Stimulated activated naive CD4-positive, alpha-beta T cell (primary cell): ENCODE results near the gene RCE1.

Experiments
- DNase-seq, 6 experiments: peaks; one replicate each; lab custom pipeline; 2025; lab: John Stamatoyannopoulos, UW

RCE1 gene

DNA sequence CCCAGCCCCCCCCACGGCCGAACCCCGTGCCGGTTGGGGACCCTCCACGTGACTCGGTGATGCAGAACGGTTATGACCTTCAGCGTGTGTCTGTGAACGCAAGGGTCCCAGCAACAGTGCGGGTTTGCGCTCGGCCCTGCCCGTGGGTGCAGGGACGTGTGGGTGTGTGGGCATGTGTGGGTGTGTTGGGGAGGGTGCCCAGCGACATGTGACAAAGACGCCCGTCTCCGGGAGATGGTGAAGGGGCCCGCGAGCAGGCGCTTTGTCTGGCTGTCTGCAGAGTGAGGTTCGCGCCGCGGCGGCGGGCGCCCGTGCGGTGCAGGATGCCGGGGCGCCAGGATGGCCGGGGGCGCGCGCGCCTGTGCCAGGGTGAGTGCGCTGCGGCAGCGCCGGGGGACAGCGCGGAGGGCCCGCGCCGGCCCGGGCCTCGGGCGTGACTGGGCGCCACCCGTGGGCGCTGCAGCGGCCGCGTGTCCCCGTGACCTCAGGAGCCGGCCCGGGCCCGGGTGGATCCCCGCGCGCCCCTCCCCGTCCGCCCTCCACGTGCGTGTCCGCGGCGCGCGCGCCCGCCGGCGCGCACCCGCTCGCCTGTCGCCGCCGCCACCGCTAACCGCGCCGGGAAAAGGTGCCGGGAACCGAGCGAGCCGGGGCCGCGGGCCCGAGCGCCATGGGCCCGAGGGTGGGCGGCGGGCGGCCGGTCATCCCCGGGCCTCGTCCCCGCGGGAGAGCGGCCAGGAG, 13.4 kb downstream of the RCE1 start, which contains the start of gene LRFN4:
TSS of gene LRFN4 (plus strand) at position 569 of the 738 bp plus-strand sequence. CDS start 681 bp downstream, outside the sequence.
- DNase-seq: peak; percentile 27 to 62 (median 42)

DNA sequence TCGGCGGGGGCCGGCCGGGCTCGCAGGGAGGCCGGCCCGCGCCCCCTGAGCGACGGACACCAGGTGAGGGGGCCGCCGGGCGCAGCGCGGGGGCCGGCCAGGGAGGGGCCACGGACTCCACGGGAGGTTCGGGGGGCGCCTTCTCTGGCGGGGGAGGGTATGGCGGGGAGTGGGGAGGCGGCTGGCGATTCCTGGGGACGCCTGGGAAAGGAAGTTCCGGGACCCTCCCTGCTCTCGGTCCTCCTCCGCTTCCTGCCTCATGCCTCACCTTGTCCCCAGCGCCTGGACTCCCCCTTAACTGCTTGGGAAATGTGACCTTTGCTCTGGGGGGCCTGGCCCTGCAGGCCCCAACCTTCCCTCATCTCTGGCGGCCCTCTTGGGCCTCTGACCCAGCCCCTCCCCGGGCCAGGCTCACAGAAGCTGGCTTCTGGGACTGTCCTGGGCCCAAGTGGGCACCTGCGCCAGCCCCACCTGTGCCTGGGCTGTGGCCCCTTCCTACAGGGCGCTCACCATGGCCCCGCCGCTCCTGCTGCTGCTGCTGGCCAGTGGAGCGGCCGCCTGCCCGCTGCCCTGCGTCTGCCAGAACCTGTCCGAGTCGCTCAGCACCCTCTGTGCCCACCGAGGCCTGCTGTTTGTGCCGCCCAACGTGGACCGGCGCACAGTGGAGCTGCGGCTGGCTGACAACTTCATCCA, 14.1 kb downstream of the RCE1 start:
- no peak for DNase-seq

DNA sequence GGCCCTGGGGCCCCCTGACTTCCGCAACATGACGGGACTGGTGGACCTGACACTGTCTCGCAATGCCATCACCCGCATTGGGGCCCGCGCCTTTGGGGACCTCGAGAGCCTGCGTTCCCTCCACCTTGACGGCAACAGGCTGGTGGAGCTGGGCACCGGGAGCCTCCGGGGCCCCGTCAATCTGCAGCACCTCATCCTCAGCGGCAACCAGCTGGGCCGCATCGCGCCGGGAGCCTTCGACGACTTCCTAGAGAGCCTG, 14.6 kb downstream of the RCE1 start:
- DNase-seq: no peak

- no peak for DNase-seq
These were observed 15.1 kb downstream of the RCE1 start for GRCh38 chr11:66858186-66858938.

DNA sequence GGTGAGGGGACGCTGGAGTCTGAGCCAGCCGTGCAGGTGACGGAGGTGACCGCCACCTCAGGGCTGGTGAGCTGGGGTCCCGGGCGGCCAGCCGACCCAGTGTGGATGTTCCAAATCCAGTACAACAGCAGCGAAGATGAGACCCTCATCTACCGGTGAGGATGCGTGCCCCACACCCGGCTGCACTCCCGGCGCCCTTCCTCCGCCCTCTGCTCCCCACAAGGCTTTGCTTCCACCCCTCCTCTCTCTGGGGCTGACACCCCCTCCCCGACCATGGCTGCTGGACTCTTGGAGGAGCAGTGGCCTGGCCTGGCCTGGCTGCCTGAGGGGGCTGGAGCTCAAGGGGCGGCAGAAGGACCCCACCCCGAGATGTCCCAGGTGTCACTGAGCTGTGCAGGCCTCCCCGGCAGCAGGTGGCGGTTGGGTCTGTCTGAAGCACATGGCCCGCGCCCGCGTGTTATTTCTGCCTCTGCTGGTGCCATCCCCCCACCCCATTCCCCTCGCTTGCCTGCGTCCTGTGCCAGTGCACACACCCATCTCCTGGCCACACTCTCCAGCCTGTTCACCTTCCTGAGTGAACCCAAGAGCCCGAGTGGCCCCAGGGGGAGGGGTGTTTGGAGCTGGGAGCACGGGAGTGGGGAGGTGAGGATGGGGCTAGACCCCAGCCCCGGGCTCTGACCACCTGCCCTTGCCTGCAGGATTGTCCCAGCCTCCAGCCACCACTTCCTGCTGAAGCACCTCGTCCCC, 15.9 kb downstream of the RCE1 start:
- DNase-seq: no peak

GRCh38 chr11:66859686-66860448, 16.6 kb downstream of the RCE1 start:
- no peak for DNase-seq

DNA sequence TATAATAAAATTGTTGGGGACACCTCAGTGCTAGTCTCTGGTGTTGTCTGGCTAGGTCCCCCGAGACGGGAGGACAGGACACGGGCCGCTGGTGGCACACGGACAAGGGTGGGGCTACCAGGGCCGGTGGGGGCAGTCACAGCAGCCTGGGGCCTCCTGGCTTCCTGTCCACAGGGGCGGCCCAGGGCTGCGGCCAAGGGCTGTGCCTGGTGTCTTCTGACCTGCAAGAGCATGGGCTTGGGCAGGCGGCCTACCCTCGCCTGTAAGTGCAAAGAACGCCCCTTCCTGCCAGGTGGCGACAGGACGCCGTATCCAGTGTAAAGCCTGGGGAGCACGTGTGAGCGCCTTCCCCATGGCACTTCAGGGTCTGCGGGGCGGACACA, 17.2 kb downstream of the RCE1 start:
- DNase-seq: no peak

- no peak for DNase-seq
These were observed 18.0 kb downstream of the RCE1 start for GRCh38 chr11:66861038-66861773.

DNA sequence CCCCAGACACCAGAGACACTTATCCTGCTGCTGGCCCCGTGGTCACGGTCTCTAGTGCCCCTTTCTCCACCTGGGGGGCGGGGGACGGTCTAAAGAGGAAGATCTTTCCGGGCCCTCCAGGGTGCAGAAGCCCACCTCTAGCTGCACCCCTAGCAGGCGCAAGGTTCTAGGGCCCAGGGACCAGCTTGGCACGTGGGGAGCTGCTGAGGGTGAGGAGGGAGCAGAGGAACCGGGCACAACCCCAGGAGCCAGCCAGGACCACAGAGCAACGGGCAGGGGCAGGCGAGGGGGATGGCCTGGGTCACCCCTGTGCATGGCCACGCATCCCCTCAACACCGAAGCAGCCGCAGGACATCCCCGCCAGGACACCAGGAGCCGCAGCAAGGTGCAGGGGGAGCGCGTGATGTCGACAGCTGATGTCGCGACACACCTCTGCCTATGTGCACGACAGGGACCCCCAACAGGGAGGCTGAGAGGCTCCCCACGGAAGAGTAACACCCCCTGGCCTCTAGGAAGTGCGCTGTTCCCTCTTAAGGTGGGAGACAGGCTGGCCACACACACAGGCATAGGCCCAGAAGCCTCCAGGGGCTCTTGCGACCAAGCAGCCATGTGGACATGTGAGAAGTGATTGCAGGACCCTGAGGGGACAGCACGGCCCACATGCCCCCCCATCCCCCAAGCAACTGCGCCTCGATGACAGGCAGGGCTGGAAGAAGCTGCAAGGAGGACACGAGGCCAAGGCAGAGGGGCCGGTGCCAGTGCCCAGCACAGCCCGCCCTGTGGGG, 18.7 kb downstream of the RCE1 start:
- DNase-seq: no peak

DNA sequence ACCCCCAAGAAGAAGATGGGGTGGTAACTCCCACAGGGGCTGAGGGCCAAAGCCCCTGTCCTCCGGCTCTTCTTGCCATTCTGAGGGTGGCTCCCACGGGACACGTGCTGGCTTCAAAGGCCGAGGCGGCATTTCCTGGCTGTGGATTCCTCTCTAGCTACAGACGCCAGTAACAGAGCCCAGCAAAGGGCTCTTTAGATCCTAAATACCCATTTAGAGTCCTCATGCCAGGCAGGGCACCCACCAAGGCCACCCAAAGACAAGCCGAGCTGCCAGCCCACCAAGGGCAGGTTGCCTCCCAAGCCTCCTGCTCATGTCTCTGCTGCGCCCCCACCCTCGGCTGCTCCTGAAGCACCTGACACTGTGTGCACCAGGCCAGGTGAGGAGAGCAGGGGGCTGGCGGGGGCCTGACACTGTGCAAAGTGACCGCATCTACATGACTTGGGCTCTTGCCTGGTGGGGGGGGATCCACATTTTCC, 19.4 kb downstream of the RCE1 start:
- DNase-seq: no peak

DNA sequence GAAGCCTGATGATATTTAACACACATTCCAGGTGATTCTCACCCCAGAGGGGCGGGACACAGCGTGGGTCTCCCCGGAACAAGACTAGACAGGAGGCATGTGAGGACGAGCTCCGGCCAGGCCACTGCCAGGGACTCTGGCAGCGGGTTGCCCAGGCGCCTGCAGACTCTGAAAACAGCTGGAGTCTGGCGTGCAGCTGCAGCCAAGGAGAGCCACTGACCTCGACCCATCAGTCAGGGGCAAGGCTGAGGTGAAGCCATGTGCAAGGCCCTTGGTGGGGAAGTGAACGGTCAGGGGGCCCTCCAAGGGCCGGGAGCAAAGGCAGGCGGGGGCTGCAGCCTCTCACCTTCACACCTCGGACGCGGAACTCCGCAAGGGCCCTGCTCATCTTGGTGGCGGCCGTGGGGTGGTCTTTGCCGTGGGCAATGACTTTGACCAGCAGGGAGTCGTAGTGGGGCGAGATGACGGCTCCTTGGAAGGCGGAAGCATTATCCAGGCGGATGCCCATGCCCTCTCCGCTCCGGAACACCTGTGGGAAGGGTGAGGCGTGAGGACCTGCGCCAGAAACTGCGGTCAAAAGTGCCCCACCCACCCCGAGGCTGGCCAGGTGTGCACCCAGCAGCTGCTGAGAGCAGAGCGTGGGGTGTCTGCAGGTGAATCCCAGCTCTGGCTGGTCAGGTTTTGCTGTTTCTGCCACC, 20.3 kb downstream of the RCE1 start:
- no peak for DNase-seq

GRCh38 chr11:66864172-66864901, 21.1 kb downstream of the RCE1 start:
- no peak for DNase-seq

DNA sequence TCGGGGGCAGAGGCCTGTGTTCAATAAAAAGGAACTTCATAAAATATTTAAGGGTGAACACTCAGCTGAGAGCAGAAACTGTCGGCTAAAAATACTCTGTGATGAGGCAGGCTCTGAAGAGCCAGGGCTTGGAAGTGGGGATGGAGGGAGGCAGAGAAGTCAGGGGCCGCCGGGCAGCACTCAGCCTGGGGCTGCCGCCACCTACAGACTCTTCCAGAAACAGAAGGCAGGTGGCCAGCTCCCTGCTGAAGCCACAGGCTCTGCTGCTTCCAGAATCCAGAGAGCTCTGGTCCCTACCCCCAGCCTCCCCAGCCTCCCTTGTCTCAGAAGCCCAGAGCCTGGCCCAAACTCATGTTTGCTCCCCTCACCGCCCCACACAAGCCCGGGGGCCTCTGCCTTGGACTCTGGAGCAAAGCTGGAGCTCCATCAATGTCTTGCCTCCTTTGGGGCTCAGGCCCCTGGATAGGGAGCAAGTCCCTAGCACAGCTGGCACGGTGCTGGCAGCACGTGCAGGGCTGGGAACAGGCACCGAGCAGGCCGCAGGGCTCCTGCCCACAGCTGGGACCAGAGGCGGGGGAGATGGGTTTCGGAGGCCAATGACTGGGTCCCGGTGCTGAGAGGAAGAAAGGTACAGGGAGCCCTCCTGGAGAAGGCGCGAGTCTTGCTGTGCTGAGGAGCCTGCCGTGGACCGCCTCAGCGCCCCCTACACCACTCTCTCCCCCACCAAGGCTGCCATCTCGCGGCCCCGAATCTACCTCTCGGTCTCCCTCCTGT, 21.9 kb downstream of the RCE1 start:
- DNase-seq: no peak

DNA sequence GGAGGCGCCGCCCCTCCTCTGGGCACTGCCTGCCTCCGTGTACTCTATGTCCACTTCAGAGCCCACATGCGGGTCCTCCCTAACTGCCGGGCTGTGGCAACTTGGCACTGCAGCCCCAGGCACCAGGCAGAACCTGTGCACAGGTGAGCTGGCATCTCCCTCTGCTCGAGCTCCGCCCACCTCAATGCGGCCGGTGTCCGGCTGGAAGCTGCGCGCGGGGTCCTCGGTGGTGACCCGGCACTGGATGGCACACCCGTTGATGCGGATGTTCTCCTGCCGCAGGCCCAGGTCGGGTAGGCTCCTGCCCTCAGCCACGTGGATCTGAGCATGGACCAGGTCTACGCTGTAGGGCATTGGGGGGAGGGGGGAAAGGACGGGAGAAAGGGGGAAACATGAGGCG, 22.8 kb downstream of the RCE1 start:
- DNase-seq: no peak

DNA sequence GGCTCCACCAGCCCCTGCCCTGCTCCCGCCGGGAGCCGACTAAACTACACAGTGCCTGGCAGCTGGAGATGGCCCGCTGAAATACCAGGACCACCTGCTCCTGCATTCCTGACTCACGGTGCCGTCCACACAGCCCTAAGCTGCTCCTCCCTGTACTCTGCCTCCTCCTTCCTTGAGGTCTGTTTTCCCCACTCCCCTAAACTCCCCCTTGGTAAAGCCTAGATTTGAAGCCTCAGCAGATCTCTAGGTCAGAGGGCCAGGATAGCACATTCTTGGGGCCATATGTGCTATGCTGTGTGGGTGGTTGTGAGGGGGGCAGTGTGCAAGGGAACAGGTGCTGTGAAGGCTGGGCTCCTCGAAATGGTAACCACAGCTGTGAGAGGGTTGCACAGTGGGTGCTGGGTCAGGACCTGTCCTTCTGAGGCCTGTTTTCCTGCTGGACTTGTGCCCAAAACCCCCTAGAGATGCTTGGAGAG, 23.3 kb downstream of the RCE1 start:
- no peak for DNase-seq

- no peak for DNase-seq
These were observed 24.3 kb downstream of the RCE1 start for GRCh38 chr11:66867425-66868040.

DNA sequence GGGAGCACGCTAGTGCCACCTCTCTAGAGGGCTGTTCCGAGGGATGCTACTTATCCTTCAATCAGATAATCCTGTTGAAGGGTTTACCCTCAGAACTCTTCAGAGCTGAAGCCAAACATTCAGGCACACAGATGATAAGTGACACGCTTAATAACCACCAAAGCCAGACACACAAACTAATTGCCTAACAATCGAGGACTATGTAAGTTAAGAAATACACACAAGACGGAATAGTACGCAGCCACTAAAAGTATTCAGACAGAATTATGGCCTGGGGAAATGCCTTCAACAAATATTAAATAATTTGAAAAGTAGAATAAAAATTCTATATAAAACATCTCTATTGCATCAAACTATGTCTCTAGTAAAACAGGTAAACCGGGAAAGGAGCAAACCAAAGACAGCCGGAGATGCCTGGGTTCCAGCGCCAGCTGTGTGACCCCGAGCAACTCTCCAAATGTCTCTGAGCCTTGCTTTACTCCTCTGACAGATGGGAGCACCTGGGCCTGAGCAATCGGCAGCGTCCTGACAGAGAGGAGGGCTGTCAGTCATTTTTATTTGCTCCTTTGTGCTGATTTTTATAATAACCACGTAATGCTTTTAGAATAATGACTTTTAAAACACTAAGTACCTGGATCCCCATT, 25.0 kb downstream of the RCE1 start:
- no peak for DNase-seq
